ENCODE measurements around the gene GUCA1A.

GUCA1A gene

DNA sequence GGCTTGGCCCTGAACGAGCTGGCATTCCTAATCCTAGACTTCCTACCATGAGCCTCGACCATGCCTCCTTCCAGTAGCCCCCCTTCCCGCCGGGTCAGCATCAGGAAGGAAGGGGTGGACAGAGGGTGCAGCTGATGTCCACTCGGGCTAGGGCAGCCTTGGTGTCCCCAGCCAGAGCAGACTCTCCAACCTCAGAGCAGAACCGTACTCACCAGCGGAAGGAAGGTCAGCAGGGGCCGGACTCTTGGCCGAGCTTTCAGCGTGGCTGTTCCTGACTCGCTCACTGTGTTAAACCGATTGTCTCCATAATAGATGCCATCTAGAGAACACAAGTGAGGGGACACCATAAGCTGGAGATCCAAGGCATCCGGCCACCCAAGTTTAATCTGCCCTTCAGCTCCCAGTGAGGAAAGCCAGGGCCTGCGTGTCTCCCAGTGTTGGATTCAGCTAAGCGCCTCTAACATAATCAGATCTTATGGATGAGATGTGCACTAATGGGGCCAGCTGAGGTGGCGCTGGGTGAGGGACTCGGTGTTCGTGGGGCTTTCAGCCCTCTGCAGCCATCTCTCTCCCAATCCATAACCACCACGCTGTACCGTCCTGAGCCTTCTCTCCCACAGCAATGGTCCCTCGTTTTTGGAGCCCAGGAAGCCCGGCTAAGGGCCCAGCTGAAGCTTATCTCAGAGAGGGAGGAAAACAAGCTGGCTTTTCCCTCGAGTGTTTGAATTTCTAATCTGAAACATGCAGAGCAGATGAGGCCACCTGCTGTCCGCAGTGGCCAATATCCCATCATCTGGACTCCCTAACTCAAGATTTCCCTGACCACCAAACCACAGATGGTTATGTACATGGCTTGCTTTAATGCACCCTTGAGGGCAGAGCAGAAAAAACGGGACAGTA lies 44.5 kb upstream of the GUCA1A start:
- ATAC-seq (ENCODE audit: low read depth) (no peak), DNase-seq (ENCODE audit: low spot score) (no peak)
- Histone ChIP-seq H3K36me3 (ENCODE audit: low read depth) (peaks cover 73% of the 10 kb centered on the region), H3K27me3 (ENCODE audit: insufficient read depth, poor library complexity, severe bottlenecking) (no peaks in the 10 kb centered on the region), H3K9me3 (ENCODE audit: severe bottlenecking) (no peaks in the 10 kb centered on the region), H3K4me3 (ENCODE audit: severe bottlenecking) (no peak overlapping the region), H3K4me1 (ENCODE audit: insufficient read depth, poor library complexity, severe bottlenecking) (no peaks in the 10 kb centered on the region), H3K27ac (ENCODE audit: poor library complexity, severe bottlenecking) (no peak overlapping the region)
- TF ChIP-seq, protein P1, sequence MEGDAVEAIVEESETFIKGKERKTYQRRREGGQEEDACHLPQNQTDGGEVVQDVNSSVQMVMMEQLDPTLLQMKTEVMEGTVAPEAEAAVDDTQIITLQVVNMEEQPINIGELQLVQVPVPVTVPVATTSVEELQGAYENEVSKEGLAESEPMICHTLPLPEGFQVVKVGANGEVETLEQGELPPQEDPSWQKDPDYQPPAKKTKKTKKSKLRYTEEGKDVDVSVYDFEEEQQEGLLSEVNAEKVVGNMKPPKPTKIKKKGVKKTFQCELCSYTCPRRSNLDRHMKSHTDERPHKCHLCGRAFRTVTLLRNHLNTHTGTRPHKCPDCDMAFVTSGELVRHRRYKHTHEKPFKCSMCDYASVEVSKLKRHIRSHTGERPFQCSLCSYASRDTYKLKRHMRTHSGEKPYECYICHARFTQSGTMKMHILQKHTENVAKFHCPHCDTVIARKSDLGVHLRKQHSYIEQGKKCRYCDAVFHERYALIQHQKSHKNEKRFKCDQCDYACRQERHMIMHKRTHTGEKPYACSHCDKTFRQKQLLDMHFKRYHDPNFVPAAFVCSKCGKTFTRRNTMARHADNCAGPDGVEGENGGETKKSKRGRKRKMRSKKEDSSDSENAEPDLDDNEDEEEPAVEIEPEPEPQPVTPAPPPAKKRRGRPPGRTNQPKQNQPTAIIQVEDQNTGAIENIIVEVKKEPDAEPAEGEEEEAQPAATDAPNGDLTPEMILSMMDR (IDR thresholded peaks at IDR 0.05; ENCODE audit: poor library complexity, severe bottlenecking) = no peak

DNA sequence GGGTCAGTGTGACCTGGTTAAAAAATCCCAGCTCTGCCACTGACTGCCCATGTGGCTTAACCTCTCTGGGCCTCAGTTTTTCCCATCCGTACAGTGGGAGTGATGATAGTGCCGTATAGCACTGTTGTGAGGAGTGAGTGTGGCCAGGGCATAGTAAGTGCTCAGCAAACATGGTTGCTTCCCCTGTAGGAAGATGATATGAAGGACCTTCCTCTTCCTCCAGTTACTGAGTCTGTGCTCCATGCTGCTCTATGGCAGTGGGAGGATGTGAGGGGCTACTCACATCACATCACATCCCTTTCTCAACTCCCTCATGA lies 43.8 kb upstream of the GUCA1A start:
- H3K9me3 ChIP-seq (ENCODE audit: severe bottlenecking) = no peaks in the 10 kb centered on the region
- TF ChIP-seq, protein P1 (IDR thresholded peaks at IDR 0.05; ENCODE audit: poor library complexity, severe bottlenecking) = no peak
- peaks cover 78% of the 10 kb centered on the region for H3K36me3 ChIP-seq (ENCODE audit: low read depth)
- DNase-seq (ENCODE audit: low spot score) = no peak
- H3K4me3 ChIP-seq (ENCODE audit: severe bottlenecking) = no peak overlapping the region
- ATAC-seq (ENCODE audit: low read depth) = no peak
- H3K4me1 ChIP-seq (ENCODE audit: insufficient read depth, poor library complexity, severe bottlenecking) = no peaks in the 10 kb centered on the region
- no peak overlapping the region for H3K27ac ChIP-seq (ENCODE audit: poor library complexity, severe bottlenecking)
- H3K27me3 ChIP-seq (ENCODE audit: insufficient read depth, poor library complexity, severe bottlenecking) = no peaks in the 10 kb centered on the region

DNA sequence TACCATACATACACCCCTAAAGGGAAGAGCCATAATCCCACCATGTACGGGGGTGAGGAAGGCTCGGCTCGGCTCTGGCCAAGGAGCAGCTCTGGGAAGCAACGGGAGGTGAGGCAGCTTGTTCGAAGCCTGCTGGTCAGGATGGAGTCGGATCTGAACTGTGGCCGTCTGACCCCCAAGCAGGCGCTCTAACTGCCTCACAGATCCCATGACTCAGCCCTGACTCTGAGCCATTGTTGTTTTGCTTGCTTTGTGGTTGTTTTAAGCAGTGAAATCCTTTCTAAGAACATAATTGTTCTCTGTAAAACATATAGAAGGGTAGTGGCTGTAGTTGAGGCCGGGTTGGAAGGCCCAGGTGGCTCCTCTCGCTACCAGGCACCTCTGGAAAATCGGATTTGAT lies 41.6 kb upstream of the GUCA1A start:
- peaks cover 3% of the 10 kb centered on the region for H3K4me1 ChIP-seq (ENCODE audit: insufficient read depth, poor library complexity, severe bottlenecking)
- peaks cover 79% of the 10 kb centered on the region for H3K36me3 ChIP-seq (ENCODE audit: low read depth)
- TF ChIP-seq, protein P1 (IDR thresholded peaks at IDR 0.05; ENCODE audit: poor library complexity, severe bottlenecking) = no peak
- no peak overlapping the region for H3K27ac ChIP-seq (ENCODE audit: poor library complexity, severe bottlenecking)
- no peaks in the 10 kb centered on the region for H3K27me3 ChIP-seq (ENCODE audit: insufficient read depth, poor library complexity, severe bottlenecking)
- 0 out of 3 replicates have a peak, but pooled peaks have one; percentile 19 for ATAC-seq (ENCODE audit: low read depth)
- DNase-seq (ENCODE audit: low spot score) = no peak
- no peaks in the 10 kb centered on the region for H3K9me3 ChIP-seq (ENCODE audit: severe bottlenecking)
- H3K4me3 ChIP-seq (ENCODE audit: severe bottlenecking) = no peak overlapping the region

DNA sequence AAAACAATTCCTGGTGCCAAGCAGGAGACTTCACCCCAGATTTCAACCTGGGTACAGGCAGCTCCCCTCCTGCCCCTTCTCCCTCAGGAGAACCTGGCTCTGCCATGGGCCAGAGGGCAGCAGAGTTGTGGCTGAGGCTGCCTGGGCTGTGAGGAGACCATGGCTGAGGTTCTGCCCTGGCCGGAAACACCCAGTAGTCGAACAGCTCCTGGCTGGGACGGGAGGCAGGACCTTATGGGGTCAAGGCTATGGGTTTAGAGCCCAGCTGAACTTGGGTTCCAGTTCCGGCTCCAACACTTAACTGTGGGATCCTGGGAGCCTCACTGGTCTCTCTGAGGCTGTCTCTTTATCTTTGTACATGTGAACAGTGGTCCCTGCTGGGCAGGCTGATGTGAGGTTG lies 39.2 kb upstream of the GUCA1A start:
- H3K4me3 ChIP-seq (ENCODE audit: severe bottlenecking) = no peak overlapping the region
- DNase-seq (ENCODE audit: low spot score) (no peak), ATAC-seq (ENCODE audit: low read depth) (no peak)
- H3K9me3 ChIP-seq (ENCODE audit: severe bottlenecking) = no peaks in the 10 kb centered on the region
- peaks cover 62% of the 10 kb centered on the region for H3K36me3 ChIP-seq (ENCODE audit: low read depth)
- H3K27ac ChIP-seq (ENCODE audit: poor library complexity, severe bottlenecking) = no peak overlapping the region
- TF ChIP-seq, protein P1 (IDR thresholded peaks at IDR 0.05; ENCODE audit: poor library complexity, severe bottlenecking) = no peak
- H3K27me3 ChIP-seq (ENCODE audit: insufficient read depth, poor library complexity, severe bottlenecking) = no peaks in the 10 kb centered on the region
- peaks cover 19% of the 10 kb centered on the region for H3K4me1 ChIP-seq (ENCODE audit: insufficient read depth, poor library complexity, severe bottlenecking)

DNA sequence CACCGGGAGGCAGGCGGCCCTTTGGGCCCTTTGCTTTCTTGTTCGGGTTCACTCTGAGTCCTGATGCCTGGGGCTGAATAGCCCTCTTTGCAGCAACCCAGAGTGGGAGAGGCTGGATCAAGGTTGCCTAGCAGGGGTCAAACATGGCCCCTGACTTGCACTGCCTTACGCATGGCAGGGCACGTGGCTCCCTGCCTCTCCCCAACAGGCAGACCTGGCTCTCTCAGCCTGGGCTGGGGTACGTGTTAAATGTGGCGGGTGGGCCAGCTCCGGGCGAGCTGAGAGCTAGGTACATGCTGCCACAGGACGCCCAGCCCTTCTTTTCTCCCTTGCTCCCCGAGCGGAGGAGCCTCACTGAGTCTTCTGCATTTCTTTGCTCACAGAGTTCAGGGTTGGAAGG lies 38.0 kb upstream of the GUCA1A start:
- TF ChIP-seq, protein P1 (IDR thresholded peaks at IDR 0.05; ENCODE audit: poor library complexity, severe bottlenecking) = no peak
- H3K4me1 ChIP-seq (ENCODE audit: insufficient read depth, poor library complexity, severe bottlenecking) = peaks cover 31% of the 10 kb centered on the region
- H3K36me3 ChIP-seq (ENCODE audit: low read depth) = peaks cover 58% of the 10 kb centered on the region
- H3K27ac ChIP-seq (ENCODE audit: poor library complexity, severe bottlenecking) = no peak overlapping the region
- H3K4me3 ChIP-seq (ENCODE audit: severe bottlenecking) = no peak overlapping the region
- no peaks in the 10 kb centered on the region for H3K9me3 ChIP-seq (ENCODE audit: severe bottlenecking)
- no peaks in the 10 kb centered on the region for H3K27me3 ChIP-seq (ENCODE audit: insufficient read depth, poor library complexity, severe bottlenecking)
- ATAC-seq (ENCODE audit: low read depth) = no peak
- no peak for DNase-seq (ENCODE audit: low spot score)
